ENCODE results near the gene SMAD1.

DNA sequence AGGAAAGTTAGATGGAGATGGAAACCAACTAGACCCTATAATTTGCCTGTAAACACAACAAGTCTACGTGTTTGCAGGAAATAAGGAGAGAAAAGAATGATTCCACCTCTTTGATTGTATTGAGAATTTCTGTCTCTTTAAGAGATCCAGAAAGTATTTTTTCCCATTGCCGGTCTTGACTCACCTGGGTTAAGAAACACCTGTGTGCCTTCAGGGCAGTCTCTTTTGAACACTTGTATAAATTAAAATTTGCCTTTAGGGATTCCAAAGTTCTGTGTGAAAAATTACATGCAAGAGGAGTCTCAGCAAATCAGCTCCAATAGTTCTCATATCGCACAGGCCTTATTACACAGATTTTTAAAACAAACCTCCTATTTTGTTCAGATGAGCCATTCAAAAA, 46.0 kb upstream of the SMAD1 start:
- TF ChIP-seq CTCF (IDR thresholded peaks at IDR 0.05) (no peak), POLR2A (IDR thresholded peaks at IDR 0.05) (no peak)

Data from thyroid gland (tissue), 4 donors.